Cerebellar cortex (tissue), 1 donor: ENCODE results near the gene MTMR2.

Experiments
- DNase-seq: peaks from one replicate; pipeline ENCODE4 v3.0.0-alpha.2; 2015; ENCODE audit warnings: low spot score

Gene MTMR2

DNA sequence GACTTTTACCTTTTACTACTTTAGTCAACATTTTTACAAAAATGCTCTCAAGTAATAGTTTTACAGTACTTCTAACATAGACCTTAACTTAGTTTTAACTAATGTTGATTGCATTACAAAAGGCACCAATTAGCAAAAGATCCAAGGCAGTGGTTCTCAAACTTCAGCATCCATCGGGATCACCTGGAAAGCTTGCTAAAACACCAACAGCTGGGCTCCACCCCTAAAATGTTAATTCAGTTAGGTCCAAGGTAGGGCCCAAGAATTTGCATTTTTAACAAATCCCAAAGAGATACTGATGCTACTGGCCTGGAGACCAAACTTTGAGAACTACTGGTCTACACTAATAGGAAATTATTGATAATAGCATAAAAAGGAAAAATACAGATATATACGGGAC lies 5.9 kb downstream of the MTMR2 start:
- DNase-seq: no peak

DNA sequence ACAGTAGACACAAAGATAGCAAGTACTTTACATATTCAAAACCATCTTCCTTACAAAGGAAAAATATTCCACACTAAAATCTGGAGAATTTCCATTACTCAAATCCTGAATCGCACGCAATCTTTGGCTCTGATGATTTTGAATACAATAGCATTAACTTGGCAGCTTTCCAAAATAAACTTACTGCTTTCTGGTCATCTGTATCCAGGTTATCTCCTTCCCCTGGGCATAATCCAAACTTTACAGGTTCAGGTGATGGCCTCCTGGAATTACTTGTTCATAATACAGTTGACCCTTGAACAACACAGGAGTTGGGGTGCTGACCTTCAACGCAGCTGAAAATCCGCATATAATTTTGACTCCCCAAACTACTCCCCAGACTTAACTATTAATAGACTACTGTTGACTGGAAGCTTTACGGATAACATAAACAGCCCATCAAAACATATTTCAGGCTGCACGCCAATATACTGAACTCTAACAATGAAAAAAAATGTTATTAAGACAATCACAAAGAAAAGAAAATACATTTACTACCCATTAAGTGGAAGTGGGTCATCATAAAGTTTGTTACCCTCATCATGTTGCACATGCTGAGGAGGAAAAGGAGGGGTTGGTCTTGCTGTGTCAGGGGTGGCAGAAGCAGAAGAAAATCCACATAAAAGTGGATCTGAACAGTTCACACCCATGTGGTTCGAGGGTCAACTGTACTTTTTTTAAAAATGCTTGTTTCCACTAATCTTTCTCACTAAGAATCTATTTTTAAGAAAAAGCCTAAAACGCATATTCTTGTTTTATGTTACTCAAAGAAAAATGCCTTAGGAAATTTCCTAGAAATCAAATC lies 6.5 kb downstream of the MTMR2 start:
- no peak for DNase-seq

DNA sequence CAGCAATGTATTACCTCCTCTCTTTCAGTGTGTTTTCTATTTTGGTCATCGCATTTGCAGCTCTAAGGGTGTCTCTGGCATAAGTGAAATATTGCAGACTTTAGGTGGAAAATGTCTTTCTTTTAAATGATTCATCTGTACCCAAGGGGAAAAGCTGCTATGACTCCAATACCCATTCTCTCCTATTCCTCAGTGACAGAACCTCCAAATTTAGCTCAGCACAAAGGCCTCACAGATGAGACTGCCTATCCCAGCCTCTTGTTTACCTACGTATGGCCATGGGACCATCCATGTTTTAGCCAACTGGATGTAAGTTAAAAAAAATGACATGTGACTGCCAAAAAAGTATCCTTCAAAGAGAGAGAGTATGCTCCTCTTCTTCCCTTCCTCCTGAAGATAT lies 7.9 kb downstream of the MTMR2 start:
- no peak for DNase-seq

DNA sequence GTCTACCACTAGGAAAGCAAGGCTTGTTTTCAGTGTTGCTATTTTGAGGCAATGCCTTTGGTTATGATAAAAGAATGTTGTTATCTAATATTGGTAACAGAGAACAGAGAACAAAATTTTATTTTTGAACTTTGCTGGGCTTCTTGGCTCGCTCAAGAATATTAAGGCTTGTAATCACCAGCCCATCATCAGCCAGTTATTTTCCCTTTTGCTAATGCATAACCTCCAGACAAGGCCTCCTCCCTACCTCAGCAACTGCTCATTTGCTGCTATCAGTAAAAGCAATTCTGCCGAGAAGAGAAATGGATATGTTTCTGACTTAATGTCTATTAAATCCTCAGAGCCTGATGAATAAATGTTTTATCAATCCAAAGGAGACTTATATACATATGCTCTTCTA lies 8.9 kb downstream of the MTMR2 start:
- no peak for DNase-seq

DNA sequence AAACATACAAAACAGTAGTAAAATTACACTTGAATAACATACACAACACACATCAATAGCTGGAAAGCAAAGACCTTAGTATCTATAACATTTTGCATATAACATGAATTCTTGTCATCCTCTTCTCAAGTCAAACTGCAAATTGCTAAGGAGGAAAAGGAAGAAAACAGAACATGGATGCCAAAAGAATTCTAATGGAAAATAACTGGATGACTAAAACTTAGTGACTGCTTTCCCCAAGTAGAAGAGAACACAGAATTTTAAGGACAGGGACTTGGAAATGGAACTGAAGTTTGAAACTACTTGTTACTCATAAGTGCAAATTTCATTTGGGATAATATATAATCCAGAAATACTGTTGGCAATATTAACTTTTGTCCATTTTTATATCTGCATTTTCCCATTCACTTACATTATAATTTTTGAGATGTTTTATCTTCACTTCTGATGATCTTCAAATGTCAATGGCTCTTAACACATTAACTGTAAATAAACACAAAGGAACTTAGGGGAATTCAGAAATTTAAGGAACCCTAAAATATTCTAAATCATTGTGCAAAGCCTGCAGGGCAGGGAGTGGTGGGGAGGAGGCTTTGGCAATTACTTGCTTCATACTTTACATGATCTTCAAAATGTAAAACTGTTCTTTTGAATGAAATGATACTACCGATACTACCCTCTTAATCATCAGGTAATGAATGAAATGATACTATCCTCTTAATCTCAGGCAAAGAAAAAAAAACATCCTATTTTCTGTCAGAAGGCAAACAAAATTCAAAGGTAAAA lies 9.9 kb downstream of the MTMR2 start:
- no peak for DNase-seq

DNA sequence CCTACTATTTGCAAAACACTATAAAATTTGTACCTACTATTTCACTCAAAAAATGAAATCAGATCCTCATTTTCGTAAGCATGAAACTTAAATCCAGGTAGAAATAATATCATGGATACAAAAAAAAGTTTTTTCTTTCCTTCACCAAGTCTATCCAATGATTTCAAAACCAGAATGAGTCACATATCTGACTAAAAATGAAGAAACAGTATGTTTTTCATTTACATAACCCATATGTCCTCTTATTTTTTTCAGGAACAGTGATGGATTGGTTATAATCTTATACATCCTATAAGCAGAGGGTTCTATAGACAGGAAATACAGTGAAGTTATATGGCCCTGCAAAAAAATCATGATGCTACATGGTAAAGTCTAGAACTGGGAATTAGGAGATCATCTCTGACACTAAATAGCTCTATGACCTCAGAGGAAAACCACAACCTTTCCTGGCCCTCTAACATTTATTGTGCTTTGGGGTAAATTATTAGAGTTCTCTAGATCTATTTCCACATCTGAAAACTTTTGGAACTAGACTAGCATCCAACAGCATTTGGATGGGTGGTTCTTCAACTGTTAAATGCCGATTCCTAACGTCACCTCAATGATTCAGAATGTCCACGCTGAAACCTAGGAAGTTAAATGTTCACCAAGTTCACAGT lies 10.9 kb downstream of the MTMR2 start:
- DNase-seq: no peak

DNA sequence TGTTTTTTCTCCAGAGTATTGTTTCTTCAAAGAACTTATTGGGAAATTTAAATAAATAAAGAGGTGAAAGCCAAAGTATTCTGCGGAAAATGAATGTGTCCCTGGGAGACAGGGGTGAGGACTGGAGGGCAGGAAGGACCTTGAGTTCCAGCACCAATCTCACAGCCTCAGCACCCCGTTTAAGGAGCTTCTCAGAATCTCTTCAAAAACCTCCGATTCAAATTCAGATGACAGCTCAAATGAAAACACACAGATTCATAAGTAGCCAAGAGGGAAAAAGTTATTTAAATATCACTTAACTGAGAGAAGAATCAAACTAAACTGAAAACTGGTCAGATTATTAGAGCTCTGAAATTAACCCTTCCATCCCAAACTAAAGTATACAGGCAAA lies 12.5 kb downstream of the MTMR2 start:
- DNase-seq: no peak

DNA sequence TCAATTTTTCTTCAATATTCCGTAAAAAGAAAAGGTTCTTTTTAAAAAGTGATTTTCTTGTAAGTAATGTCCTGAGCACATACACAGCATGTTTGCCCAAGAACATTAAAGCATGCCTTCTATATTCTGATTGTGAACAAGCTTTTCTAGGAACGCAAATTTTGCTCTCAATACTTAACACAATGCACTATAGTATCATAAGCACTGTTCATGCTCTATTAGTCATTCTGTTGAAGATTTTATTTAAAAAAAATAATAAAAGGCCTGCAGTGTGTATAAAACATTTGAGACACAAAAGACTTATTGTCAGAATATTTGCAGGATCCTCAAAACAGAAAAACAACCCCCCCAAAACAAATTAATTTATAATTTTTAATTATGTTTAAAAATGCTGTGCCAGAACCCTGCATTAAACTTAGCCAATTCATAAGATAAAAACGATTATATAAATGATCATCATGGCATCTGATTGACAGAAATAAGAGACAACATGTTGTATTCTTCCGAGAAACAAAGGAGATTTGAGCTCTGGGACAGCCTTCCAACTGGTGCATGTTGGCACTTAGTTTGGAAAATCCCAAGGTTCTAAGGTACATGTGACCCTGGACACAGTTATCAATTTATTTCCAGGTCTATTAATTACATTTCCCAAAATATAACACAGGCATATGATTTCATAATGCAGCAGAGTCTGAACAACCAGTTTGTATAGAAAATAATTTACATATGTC lies 13.1 kb downstream of the MTMR2 start:
- DNase-seq: no peak

DNA sequence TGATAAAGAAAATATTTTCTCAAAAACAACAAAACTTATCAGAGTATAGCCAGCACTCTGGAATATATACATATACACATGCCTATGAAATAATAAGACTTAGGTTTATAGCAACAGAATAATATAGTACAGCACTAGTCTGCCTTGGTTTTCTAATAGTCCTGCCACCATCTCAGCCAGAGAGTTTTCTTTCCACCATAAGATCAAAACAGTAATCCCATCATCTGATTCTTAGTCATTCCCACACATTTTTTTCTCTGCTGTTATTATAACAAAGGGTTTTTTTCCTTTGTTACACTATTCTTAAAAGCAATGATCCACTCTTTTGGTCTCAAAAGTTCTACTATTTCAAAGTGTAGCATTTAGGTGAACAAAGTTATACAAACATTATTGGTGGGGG lies 15.1 kb downstream of the MTMR2 start:
- no peak for DNase-seq

DNA sequence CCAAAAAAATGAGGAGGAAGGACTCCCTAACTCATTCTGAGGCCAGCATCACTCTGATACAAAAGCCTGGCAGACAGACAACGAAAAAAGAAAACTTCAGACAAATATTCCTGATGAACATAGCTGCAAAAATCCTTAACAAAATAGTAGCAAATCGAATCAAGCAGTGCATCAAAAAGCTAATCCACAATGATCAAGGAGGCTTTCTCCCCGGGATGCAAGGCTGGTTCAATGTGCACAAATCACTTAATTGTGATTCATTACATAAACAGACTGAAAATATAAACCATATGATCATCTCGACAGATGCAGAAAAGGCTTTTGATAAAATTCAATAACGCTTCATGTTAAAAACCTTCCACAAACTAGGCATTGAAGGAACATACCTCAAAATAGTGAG lies 16.4 kb downstream of the MTMR2 start:
- no peak for DNase-seq

DNA sequence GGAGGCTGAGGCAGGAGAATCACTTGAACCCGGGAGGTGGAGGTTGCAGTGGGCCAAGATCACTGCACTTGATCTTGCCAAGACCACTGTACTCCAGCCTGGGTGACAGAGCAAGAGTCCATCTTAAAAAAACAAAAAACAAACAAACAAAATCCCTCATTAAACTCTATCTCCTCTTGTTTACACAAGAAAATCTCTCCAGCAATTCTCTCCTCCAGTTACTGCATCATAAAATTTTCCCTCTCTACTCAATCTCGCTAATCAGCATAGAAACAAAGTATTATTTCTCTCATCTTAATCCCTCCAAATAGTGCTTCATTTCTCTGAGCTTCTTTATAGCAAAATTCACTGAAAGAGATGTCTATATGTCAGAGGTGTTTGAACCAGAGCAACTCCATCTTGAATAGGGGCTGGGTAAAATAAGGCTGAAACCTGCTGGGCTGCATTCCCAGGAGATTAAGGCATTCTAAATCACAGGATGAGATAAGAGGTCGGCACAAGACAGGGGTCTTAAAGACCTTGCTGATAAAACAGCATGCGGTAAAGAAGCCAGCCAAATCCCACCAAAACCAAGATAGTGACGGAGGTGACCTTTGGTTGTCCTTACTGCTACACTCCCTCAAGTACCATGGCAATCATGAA lies 19.8 kb downstream of the MTMR2 start:
- no peak for DNase-seq

DNA sequence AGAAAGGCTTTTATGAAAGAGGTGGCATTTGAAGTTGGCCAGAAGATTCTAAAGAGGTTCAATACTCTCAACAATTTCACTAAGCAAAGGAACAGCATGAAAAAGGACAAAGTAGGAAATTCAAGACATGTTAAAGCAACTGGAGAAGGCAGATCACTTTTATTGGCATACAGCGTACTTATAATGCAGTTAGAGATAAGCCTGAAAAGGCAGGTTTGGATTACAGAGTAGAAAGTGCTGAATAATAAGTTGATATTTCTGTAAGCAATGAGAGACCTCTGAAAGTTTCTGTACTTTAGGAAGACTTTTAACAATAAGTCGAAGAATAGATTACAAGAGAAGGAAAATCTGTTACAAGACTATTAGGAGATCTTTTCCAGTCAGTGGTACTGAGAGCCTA lies 25.1 kb downstream of the MTMR2 start:
- DNase-seq: no peak

DNA sequence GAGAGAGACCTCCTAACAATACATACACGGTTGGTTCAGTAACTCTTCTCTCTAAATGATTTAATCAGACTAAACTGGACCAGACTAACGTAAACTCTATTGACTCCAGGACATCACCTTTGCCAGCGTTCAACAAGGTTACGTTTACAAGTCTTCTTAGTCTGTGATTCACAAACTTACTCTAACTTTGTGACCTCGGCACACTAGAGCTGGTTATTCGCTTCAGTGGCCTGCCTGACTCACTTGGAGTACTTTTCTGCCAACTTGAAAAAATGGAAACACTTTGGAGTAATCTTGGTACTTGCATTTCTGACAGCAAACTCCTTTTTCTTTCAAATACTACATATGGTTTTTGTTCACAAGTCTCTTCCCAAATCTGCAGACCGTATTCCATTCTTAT lies 26.2 kb downstream of the MTMR2 start:
- DNase-seq: no peak

DNA sequence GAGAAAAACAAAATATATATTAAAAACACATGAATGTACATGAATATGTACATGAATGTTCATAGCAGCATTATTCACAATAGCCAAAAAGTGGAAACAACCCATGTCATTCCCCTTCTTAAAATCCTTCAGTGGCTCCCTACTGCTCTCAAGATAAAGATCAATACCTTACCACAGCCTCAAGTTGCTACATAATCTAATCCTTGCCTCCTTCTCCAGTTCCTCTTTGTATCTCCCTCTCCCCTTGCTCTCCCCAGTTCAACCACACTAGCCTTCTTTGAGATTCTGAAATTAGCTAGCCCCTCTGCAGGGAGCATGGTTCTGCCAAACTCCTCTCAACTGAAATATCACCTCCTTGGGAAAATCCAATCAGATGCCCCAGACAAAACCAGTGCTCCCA lies 28.1 kb downstream of the MTMR2 start:
- DNase-seq: no peak

DNA sequence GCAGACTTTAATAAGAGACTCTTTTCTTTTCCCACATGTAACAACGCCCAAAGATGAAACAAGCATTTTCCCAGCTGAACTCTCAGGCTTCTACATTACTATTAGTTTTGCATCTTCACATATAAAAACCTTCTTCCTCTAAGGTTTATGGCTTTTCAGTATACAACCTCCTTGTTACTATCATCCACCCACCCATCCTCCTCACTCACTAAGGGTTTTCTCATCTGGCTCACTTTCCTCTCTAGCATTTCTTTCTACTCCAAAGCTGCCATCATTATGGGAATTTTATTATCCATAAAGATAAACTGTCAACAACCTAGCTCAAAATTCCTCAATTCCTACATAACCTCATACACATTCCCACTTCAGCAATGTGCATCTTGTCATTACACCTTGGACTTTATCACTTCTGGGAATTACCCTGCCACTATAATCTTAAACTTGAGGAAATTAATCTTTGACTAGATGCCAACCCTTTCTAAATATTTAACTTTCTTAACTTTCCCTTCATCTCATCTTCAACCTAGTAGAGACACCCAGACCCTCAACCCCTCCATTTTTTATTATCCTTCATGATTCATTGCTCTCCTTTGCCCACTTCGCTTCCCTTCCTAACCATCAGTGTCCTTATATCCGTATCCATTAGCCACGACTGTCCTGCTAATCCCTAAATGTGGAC lies 30.9 kb downstream of the MTMR2 start:
- DNase-seq: no peak

DNA sequence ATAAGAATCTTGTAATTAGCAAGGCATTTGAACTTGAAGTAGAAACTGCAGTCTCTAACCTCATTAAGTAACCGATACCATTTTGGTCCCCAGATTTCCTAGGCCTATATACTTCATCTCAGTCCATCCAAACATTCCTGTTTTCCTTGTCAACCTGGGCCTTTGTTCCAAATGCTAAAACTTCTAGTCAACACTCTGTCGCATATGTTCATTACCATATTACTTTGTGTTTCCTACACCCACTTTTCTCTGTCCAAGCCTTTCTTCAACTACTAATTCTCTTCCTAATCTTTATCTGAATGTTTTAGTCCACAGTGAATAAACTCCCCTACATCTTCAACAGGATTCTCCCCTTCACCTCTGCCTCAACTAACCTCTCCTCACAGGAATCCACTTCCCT lies 31.4 kb downstream of the MTMR2 start:
- no peak for DNase-seq

DNA sequence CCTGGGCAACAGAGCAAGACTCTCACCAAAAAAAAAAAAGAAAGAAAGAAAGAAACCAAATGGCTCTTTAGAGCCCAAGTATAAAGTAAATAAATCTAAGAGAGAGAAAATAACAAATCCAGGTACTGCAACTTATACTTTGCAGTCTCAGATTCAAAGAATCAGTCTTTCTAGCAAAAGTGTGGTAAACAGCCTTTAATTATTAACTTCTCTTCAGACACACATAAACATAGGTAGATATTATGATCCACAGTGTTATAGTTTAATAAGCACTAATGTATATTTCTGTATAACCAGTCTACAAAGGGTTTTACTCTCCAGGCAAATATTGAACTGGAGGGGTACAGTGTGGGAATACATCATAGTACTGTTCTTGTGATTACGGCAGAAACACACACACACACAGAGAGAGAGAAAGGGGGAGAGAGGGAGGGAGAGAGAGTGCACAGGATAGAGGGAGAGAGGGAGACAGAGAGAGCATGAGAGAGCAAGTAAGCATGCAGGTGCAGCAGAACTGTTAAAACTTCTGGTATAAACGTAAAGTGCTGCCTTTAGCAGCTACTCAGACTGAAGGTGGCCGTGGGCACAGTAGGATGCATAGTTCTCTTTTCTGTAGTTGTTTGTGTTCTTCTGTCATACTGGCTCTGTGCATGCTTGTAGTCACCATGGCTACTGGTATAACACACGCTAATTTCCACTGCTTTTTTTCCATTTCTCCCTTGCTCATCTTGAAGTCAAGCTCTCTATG lies 32.3 kb downstream of the MTMR2 start:
- DNase-seq: no peak

DNA sequence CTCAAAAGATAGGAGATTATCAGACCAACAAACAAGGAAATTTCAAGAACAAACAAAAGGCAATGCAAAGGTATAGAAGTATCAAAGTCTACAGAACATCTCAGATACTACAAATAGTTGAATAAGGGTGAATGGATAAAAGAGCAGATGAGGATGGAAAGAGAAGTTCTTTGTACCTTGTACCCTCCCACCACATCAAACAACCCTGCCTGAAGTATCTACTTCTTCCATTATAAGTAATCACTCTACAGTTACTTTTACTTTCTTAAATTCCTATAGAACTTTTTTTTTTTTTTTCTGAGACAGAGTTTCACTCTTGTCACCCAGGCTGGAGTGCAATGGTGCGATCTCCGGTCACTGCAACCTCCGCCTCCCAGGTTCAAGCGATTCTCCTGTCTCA lies 35.1 kb downstream of the MTMR2 start:
- no peak for DNase-seq

DNA sequence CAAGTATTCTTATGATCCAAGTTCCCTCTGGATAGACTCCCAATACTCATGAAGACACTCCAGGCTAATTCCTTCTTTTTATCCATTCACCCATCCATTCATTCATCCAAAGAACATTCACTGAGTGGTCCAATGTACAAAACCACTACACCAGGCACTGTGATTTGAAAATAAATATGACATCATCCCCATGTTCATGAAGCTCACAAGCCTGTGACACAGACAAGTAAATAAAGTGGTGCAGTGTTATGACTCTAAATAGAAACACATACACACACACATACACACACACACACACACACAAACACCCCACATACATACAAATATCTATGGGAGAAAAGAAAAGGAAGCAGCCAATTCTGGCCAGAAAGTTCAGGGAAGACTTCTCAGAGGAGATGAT lies 35.5 kb downstream of the MTMR2 start:
- no peak for DNase-seq

DNA sequence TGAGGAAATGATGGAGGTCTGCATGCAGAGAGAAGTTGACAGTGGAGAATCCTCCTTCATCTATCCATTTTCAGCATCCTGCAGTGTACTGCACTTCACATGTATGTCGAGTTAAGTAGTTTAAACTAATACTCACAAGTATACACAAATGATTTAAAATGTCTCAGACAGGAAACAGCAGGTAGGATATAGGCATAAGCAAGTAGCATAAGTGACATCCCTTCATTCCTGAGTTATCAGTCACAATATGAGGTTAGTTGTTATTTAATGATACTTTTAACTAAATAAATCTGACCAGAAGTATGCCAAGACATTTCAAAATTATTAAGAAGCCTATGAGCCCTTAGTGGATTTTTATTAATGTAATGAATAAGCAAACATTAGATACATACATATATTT lies 37.4 kb downstream of the MTMR2 start:
- DNase-seq: no peak

DNA sequence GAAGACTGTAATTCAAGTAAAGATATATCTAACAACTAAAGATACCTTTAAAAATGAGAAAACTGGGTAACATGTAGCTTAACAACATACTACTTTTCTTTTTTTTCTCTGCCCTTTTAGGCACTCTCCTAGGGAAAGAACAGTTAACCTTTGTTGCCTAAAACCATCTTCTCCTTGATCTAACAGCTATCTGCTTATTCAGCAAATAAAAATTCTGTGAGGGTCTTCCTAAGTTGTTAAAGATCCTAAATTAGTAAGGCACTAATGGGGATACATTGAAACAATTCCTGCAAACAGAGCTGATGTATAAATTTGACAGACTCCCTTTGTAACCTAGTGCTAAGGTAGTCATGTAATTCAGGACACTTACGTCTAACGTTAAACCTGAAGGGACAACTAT lies 39.1 kb downstream of the MTMR2 start:
- no peak for DNase-seq
